OCI-LY3 (cell line): ENCODE results near the gene SEMG1.

ENCODE experiments used
- EZH2phosphoT487 ChIP-seq: fragments of 200-600 bp; shearing (Covaris generic); IDR thresholded peaks from 2 replicates; pipeline ENCODE4 v1.6.1; 2018; ENCODE audit warnings: antibody characterized with exemption, mixed run types, low read depth
- TF ChIP-seq, protein P1 (sequence below): fragments of 200-600, 300-600 bp; sonication (generic); IDR thresholded peaks from 2 replicates; pipeline ENCODE4 v1.5.1; 2014; ENCODE audit warnings: antibody characterized with exemption, low read length, low read depth

DNA sequence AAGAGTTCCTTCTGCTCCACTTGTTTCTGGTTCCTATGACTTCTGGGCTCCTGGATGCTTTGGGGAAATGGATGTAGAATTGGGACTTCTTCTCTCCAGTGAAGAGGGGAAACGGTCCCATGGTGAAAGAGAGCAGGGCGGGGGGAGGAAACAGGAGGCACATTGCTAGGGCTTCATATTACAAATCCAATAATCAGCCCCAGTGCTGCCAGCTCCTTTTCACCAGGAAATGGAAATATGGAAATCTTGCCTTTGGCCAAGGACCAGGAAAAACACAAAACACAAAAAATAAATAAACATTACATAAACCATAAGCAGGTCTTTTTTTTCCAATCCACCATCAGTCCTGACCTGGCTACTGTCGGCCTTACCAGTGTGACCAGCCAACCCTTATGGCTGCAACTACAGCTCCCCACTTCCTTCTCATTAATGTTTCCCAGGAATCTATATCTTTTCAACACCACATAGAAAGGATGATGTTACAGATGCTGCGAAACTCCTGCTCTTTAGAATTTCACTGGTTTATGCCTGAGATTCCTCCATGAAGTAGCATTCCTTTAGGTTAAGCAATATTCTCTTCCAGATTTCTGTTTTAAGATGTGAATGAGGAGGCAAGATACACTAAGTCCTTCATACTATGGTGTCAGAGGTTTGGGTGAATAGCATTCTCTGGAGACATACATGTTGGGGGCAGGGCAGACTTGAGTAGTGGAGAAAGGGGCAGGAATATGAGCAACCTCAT, 30.1 kb upstream of the SEMG1 start:
- TF ChIP-seq, protein P1, sequence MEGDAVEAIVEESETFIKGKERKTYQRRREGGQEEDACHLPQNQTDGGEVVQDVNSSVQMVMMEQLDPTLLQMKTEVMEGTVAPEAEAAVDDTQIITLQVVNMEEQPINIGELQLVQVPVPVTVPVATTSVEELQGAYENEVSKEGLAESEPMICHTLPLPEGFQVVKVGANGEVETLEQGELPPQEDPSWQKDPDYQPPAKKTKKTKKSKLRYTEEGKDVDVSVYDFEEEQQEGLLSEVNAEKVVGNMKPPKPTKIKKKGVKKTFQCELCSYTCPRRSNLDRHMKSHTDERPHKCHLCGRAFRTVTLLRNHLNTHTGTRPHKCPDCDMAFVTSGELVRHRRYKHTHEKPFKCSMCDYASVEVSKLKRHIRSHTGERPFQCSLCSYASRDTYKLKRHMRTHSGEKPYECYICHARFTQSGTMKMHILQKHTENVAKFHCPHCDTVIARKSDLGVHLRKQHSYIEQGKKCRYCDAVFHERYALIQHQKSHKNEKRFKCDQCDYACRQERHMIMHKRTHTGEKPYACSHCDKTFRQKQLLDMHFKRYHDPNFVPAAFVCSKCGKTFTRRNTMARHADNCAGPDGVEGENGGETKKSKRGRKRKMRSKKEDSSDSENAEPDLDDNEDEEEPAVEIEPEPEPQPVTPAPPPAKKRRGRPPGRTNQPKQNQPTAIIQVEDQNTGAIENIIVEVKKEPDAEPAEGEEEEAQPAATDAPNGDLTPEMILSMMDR, result no peak
- no peak for TF ChIP-seq EZH2phosphoT487
